HG03066 (cell line): ENCODE measurements around the gene ZNF48.

Experiments used
- ATAC-seq: cut with Tn5 transposase; IDR thresholded peaks from one replicate; pipeline ENCODE4 v1.9.1; 2021; ENCODE audit warnings: low read depth; ENCODE audit not compliant: unreplicated experiment

The ZNF48 gene

DNA sequence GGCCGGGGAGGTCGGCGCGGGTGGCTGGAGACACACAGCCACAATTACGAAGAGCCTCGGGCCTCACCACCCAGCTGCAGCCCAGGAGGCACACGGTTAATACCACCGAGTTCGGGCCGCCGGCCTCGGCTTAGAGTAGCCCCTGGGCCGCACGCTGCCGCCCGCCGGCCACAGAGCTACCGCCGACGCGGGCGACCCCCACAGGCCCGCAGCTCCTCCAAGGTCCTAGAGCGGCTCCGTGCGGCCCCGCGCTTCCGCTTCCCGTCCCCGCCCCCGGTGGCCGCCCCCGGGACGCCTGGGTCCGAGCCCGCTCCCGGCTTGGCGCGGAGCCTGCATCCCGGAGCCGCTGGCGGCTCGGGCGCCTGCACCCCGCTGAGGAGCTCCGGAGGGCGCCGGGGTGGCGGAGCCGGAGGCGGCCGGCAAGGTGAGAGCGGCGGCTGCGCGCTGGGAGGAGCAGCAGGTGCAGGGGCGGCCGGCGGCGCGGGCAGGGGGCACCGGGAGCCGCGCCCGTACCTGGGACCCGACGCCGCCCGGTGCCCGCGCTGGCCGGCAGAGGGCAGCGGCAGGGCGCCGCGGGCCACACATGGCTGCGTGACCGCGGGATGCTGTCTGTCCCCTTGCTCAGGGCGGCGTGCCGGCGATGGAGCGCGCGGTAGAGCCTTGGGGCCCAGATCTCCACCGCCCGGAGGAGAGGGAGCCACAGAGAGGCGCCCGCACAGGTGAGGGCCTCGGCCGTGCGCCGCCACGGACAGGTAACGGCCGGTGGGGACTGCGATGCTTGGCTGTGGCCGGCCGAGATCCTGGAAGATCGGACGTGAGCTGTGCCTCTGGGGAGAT is at the start of gene ZNF48:
ZNF48 (plus strand) TSS at position 266 of the 837 bp plus-strand sequence; CDS start at position 641, 375 bp downstream.
- ATAC-seq = no peak

DNA sequence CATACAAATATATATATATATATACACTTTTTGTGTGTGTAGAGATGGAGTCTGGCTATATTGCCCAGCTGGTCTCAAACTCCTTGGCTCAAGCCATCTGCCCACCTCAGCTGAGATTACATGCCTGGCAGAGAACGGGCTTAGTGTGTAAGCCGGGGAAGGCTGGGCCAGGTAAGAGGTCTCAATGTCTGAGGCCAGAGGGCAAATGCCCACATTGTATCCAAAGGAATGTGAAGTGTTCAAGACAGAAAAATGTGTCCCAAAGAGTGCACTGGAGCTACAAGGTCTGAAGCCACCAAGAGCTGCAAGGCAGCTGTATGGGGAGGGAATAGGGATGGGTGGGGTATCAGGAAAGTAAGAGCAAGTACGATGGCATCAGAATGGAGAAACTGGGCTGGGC is 48.9 kb upstream of the ZNF48 start:
- no peak for ATAC-seq

DNA sequence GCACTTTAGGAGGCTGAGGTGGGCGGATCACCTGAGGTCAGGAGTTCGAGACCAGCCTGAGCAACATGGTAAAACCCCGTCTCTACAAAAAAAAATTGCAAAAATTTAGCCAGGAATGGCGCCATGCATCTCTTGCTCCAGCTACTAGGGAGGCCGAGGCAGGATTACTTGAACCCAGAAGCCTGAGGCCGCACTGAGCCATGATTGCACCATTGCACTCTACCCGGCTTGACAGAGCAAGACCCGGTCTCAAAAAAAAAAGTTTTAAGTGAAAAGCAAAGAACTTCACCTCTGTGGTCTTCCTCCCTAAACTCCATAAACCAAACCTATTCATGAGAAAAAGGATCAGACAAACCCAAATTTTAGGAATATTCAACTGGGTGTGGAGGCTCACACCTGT is 47.1 kb upstream of the ZNF48 start:
- no peak for ATAC-seq

DNA sequence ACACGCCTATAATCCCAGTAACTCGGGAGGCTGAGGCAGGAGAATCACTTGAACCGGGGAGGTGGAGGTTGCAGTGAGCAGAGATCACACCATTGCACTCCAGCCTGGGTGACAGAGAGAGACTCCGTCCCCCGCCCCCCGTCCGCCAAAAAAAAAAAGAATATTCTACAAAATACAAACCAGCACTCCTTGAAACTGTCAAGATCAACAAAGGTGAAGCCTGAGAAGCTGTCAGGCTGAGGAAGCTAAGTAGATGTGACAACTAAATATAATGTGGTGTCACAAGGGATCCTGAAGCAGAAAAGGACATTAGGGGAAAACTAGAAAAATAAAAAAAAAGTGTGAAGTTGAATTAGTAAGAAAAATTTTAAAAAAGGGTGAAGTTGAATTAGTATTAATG is 46.3 kb upstream of the ZNF48 start:
- ATAC-seq = no peak

DNA sequence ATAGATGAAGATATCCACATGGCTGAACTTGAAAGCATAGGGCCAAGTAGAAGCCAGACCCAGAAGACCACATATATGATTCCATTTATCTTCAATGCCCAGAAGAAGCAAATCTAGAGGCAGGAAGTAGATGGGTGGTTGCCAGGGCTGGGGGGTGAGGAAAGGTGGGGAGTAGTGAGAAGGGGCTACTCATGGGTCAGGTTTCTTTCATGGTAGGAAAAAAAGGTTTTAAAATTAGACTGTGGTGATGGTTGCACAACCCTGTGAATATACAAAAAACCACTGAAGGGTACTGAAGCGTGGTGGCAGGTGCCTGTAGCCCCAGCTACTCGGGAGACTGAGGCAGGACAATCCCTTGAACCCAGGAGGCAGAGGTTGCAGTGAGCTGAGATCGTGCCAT is 45.5 kb upstream of the ZNF48 start:
- ATAC-seq = peak; percentile 46

DNA sequence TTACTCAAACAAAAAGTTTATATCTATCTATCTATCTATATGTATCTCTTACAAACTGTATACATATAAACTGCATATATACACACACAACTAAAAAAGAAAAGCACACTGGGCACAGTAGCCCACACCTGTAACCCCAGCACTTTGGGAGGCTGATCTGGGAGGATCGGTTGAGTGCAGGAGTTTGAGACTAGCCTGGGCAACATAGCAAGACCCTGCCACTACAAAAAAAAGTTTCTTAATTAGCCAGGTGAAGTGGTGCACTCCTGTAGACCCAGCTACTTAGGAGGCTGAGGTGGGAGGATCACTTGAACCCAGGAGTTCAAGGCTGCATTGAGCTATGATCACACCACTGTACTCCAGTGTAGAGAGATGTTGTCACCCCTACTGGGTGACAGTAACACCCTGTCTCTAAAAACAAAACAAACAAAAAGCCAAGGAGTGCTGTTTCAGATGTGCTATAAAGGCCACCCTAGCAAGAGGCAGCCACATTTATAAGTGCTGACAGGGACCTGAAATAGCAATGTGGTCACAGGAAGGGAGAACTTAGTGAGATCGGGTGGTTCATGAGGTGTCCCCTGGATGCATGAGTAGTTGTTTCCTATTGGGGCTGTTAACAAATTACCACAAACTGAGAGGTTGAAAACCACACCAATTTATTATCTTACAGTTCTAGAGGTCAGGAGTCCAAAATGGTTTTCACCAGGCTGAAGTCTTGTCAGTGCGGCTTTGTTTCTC is 44.9 kb upstream of the ZNF48 start:
- ATAC-seq = peak; percentile 53

DNA sequence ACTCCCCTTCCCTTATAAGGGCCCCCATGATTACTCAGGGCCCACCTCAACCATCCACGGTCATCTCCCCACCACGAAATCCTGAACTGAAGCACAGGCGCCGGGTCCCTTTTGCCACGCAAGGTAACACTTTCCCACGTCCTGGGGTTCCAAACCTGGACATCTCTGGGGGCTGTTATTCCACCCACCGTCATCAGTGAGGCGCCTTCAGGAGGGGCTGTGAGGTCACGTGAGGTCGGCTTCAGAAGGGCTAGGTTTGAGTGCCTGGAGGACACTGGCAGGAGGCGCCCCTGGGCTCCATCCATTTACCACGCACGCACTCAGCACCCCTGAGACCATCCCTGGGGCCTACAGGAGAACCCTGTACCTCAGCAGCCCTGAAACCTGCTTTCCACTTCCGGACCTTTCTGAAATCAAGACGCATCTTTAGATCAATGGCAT is 44.2 kb upstream of the ZNF48 start:
- ATAC-seq = no peak

DNA sequence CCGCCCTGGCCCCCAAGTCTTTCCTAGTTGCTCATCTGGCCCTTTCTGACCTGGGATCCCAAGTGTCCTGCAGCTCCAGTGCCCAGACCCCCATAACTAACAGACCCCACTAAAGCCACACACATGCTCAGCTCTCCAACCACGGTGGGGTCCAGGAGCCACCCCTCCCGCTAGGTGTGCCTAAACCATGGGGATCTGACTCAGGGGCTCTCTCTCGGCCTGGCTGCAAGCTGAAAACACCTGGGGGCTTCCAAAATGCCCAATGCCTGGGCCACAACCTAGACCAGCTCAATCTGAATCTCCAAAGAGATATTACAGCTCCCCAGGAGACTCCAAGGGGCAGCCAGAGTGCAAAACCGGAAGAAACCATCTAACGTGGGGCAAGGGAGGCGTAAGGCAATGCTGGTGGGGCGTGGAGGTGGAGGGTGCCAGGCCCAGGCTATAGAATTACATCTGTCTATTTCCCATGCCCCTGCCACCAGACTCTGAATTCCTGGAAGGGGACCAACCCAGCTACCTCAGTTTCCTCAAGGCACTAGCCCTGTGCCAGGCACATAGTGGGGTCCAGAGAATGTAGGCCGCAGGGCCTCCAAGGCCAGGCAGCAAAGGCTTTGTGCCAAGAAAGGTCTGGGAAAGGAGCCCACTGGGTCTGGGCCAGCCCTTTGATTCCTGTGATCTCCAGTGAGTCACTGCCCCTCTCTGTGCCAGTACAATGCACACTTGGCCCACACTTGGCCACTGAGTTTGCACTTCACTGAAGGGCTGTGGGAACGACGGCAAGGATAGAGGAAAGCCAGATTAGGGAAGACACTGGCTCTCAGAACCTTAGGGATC is 43.4 kb upstream of the ZNF48 start:
- ATAC-seq = no peak

DNA sequence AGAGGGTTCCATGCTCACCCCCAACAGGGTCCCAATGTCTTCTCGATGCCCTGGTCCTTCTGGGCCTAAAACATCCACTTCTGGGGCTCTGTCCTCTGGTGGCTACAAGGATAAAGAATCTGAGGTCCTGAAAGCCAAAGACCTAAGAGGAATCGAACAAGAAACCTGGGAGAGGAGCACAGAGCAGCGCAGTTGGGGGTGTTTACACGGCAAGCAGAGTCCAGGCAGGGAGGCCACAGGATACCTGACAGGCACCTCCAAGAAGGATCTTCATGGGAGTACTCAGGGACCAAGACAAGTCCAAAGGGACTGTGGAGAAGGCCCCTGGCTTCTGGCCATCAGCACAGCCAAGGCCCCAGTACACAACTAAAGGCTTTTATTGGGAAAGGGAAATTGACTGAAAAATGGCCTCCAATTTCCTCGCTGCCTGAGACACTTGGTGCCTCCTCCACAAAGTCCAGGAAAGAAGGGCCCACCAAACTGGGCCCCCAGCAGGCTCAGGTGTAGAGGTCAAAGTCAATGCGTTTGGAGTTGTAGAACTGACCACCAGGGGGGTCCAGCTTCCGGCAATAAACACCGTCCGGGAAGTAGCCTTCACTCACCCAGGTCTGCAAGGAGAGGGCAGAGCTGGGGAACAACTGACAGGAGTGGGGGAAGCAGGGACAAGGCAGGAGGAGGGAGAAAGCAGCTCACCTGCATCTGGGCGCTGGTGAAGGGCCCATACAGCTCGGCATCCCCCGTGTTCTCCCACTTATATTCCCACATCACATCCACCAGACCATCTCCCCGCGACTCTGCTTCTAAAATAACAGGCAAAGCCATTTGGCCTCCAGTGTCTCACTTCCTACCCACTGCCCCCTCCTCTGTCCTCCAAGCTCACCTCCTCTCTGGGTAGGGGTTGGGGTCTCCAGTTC is 42.5 kb upstream of the ZNF48 start:
- no peak for ATAC-seq

DNA sequence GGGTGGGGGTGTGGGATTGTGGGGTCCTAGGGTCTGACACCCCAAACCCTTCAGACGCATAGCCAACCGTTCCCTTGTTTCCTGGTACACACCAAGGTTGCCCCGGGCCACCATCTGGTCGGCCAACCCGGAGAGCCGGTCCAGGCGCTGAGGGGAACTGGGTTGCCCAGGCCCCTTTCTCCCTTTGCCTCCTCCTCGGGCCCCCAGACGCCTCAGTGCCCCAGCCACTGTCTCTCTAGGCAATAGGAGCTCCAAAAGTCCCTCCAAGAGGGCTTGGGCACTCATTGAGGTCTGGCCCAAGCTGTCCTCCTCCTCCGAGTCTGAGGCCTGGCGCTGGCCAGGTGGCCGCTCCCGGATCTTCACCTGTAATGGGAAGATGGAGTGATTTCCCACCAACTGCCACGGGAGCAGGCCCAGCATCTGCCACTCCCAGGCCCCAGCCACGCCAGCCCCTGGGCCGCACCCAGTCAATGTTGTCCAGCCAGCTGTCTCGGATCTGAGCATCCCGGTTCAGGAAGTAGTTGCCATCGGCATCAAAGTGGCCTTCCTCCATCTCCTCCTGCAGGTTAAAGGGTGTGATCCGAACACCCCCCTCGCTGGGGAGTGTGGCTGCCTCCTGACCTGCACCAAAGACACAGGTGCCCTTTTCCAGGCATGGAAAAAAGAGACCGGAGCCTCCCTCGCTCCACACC is 41.6 kb upstream of the ZNF48 start:
- ATAC-seq = no peak

DNA sequence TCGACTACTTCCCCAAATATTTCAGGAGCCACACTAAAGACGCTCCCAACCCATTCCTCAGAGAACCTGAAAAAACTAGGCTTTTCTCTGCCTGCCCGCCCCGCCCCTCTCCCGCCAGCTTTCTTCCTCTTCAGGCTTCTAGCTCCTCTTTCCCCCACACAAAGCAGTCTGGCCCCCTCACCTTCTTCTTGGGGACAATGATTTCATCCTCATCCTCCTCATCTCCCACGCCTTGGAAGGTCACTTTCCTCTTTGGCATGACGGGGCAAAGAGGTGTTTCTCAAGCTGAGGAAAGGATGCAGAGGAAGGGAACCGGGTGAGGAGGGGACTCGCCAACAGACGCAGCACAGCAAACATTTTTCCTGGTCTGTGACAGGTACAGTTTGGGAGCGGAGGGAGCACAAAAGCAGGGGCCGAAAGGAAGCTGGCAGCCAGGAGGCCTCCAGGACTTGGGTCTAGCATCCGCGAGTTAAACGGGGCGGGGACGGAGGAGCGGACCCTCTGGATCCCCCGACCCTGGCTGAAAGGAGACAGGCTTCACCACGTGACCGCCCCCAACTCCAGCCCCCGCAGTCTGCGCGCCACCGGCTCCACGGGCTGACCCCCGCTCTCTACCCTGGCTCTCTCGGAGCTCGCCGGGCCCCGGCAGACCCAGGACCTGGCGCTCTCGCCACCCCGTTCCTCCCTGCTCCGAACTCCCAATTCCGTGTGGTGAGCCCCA is 40.6 kb upstream of the ZNF48 start:
- peak; percentile 8 for ATAC-seq

DNA sequence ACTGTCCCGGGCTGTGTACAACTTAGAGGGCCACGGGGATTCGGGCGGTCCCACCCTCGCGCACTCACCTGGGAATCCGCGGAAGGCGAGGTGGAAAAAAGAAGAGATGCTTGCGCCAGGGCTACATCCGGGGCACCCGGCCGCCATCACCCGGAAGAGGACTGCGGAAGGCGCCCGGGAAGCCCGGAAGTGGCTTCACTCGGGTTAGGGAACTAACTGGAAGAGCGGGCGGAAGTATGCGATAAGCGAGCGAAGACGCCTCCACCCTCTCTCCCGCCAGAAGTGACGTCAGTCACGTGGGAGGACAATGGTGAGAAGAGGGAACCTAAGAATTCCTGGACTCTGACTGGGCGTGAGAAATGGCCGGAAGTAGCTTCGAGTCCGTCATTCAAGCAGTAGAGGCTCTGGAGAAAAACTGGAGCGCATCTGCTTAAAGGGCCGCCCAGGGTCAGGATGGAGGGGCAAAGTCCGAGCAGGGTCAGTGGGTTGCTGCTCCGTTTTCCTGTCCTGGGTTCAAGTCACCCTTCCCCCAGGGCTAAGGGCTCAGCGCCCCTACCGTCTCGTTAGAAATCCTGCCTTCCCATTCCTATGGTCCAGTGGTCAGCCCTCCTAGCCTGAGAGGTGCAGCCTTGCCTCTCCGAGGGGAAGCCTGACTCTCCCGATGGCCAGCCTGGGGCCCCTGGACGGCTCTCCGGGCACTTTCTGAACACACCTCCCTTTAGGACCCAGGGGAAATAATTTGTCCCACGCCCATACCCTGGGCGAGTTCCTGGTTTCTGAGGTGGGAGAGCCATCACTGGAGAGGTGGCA is 39.9 kb upstream of the ZNF48 start, which contains the start of gene CD2BP2:
CD2BP2 (minus strand) TSS at position 165 of the 810 bp plus-strand sequence. CDS start 627 bp downstream, outside the sequence.
- ATAC-seq = peak; percentile 61

DNA sequence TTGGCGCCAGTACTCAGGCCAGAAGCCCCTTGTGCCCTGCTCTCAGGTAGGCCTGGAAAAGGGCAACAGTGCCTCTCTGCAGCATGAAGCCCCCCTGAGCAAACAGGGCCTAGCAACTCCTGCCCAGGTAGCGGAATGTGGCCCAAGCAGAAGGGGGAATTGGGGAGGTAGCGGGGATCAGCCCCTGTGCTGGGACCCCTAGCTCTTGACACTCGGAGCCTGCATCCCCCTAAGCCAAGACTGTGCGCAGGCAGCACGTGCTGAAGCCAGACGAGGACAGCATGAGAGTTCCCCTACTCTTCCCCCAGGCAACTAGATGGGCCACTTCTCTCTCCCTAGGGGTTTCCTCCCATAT is 39.3 kb upstream of the ZNF48 start:
- no peak for ATAC-seq

DNA sequence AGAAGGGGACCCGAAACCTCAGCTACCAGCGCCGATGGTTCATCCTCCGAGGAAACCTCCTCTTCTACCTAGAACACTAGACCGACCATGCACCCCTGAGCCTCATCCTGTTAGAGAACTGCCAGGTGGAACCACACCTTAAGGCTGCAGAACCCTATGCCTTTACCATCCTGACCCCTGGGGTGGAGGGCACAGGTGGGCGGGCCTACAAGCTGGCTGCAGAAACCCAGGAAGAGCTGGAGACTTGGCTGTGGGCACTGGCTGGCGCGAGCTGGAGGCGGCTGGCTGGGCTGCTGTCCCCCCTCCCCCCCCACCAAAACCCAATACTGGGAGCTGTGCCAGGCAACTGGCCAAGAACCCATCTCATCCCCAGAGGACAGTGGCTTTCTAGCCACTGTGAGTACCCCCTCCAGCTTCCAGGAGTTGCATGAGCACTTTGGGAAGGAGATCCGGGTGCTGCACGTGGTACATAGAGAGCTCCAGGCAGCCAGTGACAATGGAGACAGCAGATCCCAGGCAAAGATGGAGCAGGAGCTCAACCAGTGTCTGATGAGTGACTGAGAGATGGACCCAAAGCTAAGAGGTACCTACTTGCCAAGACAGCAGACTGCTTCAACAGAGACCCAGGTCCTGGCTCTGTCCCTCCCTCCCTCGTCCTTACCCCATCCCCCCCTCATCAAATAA is 38.7 kb upstream of the ZNF48 start:
- no peak for ATAC-seq

DNA sequence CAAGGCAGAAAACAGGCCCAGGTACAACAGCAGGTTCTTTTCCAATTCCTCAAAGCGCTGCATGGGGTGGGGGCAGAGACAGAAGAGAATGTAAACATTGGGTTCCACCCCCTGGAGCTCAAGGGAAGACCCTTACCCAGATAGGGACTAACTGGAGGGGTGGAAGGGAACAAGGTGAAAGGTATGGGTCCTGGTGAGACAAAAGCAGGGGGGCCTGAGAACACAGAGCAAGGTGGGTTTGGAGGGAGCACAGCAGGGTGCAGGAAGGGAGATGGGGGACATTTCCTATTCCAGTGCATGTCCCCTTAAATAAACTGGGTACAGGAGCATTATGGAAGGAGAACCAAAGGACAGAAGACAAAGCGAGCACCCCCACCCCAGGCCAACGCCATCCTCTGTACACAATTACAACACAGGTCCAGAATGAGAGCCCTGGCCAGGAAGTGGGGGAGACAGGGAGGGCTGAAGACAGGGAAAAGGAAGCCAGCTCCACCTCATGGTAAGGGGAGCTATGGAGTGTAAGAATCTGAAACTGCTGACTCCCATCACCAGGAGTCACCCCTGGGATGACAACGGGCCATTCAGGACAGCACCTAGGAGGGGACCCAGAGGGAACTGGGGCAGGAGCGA is 38.0 kb upstream of the ZNF48 start:
- no peak for ATAC-seq

DNA sequence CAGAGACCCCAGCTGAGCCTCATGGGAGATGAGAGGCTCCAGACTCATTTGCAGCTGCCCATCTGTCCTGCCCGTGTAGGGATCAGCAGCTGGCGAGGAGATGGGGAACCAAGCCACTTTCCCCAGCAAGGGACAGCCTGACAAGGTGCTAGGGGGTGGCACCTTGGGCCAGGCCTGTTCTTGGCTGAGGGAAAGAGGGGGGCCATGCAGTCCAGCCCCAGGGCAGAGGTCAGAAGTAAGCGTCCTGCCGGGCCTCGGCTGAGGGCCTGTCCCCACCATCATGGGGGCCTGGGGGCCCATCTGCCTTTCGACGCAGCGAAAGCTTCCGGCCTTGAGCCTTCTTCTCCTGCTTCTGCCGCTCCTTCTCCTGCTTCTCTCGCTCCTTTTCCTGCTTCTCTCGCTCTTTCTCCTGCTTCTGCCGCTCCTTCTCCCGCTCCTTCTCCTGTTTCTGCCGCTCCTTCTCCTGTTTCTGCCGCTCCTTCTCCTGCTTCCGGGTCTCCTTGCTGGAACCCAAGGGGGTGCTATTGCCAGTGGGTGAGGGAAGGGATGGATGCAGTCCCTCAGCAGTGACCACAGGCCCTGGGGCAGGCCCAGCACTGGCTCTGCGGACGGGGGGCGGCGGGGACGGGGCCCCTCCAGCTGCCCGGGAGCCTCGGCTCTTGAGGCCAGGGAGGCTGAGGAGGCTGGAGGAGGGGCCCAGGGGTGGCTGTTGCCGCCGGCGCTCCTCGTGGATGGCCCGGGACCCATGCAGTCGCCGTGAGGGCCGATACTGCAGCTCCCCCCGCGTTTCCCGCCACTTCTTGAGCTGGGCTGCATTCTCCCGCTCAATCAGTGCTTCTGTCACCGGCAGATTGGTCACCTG is 37.3 kb upstream of the ZNF48 start:
- no peak for ATAC-seq
